IMR-90 (cell line): Measurements from ENCODE around the gene GATA3. TPM values are rescaled to one million over a fixed set of nuclear protein-coding genes. Genes with fewer than 3 reads are reported as not detected.

ENCODE experiments used
- ATAC-seq: fragments of 200-7000 bp; cut with Tn5 transposase; 2 replicates; pipeline ENCODE4 v1.9.1; 2020; ENCODE audit warnings: low read depth, mild to moderate bottlenecking, moderate library complexity
- BruUV-seq: library from RNA; stranded (reverse); fragments of 400-500 nt; replicated peaks from 2 replicates; lab custom pipeline; 2021; lab: Mats Ljungman, UMichigan
- CTCF ChIA-PET: fragments of 300-600 bp; formaldehyde crosslinking; extraction: SDS; loops from one replicate; lab custom pipeline; 2021; ENCODE audit warnings: antibody characterized with exemption; lab: Yijun Ruan, JAX
- POLR2A ChIA-PET: fragments of 300-600 bp; sonication (Branson Sonifier 250); formaldehyde crosslinking; loops from one replicate; lab custom pipeline; 2022; ENCODE audit warnings: antibody characterized with exemption; ENCODE audit not compliant: unreplicated experiment; lab: Charles Lee
- DNase-seq: peaks from one replicate; pipeline ENCODE4 v3.0.0; 2013
- H2AFZ ChIP-seq: replicated peaks from 2 replicates; pipeline ENCODE3; 2013; ENCODE audit warnings: low read length, mild to moderate bottlenecking; ENCODE audit not compliant: poor library complexity
- H2AK5ac ChIP-seq: 2 replicates; pipeline ENCODE4 v1.6.1; 2013; ENCODE audit warnings: low read depth, low read length, inconsistent platforms
- H2AK9ac ChIP-seq: replicated peaks from 2 replicates; pipeline ENCODE3; 2013; ENCODE audit warnings: mild to moderate bottlenecking, low read depth, low read length, moderate library complexity; ENCODE audit not compliant: poor library complexity
- H2BK120ac ChIP-seq: 2 replicates; pipeline ENCODE4 v1.6.1; 2013; ENCODE audit warnings: low read depth, low read length, inconsistent platforms
- H2BK15ac ChIP-seq: 3 replicates; pipeline ENCODE4 v1.6.1; 2013; ENCODE audit warnings: low read depth, low read length, inconsistent platforms
- H2BK20ac ChIP-seq: 2 replicates; pipeline ENCODE4 v1.6.1; 2013; ENCODE audit warnings: low read depth, mild to moderate bottlenecking, inconsistent platforms, low read length, moderate library complexity
- H2BK5ac ChIP-seq: 2 replicates; pipeline ENCODE4 v1.6.1; 2013; ENCODE audit warnings: mild to moderate bottlenecking, low read depth, low read length, inconsistent platforms; ENCODE audit not compliant: poor library complexity, severe bottlenecking
- H3K14ac ChIP-seq: replicated peaks from 2 replicates; pipeline ENCODE4 v1.6.1; 2013; ENCODE audit warnings: low read depth, low read length, inconsistent platforms
- H3K18ac ChIP-seq: 2 replicates; pipeline ENCODE4 v1.6.1; 2013; ENCODE audit warnings: low read depth, low read length, control low read depth
- H3K23ac ChIP-seq: 2 replicates; pipeline ENCODE4 v1.6.1; 2013; ENCODE audit warnings: low read depth, low read length, inconsistent platforms
- H3K27ac ChIP-seq: 2 replicates; pipeline ENCODE4 v1.5.1; 2013; ENCODE audit warnings: mild to moderate bottlenecking, control low read depth, low read length; ENCODE audit not compliant: insufficient read depth
- H3K27me3 ChIP-seq: 2 replicates; pipeline ENCODE4 v1.6.1; 2013; ENCODE audit warnings: low read length; ENCODE audit not compliant: control insufficient read depth, insufficient read depth
- H3K36me3 ChIP-seq: 2 replicates; pipeline ENCODE4 v1.6.1; 2013; ENCODE audit warnings: low read length, mixed read lengths; ENCODE audit not compliant: control insufficient read depth, insufficient read depth
- H3K4ac ChIP-seq: 2 replicates; pipeline ENCODE4 v1.6.1; 2013; ENCODE audit warnings: low read depth, low read length, inconsistent platforms
- H3K4me1 ChIP-seq: 2 replicates; pipeline ENCODE4 v1.6.1; 2013; ENCODE audit warnings: low read length, mixed read lengths; ENCODE audit not compliant: control insufficient read depth, insufficient read depth
- H3K4me2 ChIP-seq: 2 replicates; pipeline ENCODE4 v1.6.1; 2013; ENCODE audit warnings: low read depth, mild to moderate bottlenecking, control low read depth, low read length, moderate library complexity
- H3K4me3 ChIP-seq: 2 replicates; pipeline ENCODE4 v1.5.1; 2013; ENCODE audit warnings: low read depth, mild to moderate bottlenecking, control low read depth, low read length, moderate library complexity; ENCODE audit not compliant: insufficient read depth
- H3K56ac ChIP-seq: 2 replicates; pipeline ENCODE4 v1.6.1; 2013; ENCODE audit warnings: low read length, inconsistent platforms; ENCODE audit not compliant: insufficient read depth; ENCODE audit errors: extremely low read depth
- H3K79me1 ChIP-seq, 2 experiments: 2 replicates each; pipeline ENCODE4 v1.6.1; 2013; ENCODE audit warnings: low read length in 2 of 2, inconsistent platforms in 1 of 2, low read depth in 1 of 2
- H3K9ac ChIP-seq: 2 replicates; pipeline ENCODE4 v1.6.1; 2013; ENCODE audit warnings: low read depth, low read length, control low read depth
- H3K9me1 ChIP-seq: 2 replicates; pipeline ENCODE4 v1.6.1; 2013; ENCODE audit warnings: low read length, inconsistent platforms; ENCODE audit not compliant: insufficient read depth
- H3K9me3 ChIP-seq: 2 replicates; pipeline ENCODE4 v1.6.1; 2013; ENCODE audit warnings: low read length; ENCODE audit not compliant: control insufficient read depth, insufficient read depth
- H4K20me1 ChIP-seq: 2 replicates; pipeline ENCODE4 v1.6.1; 2013; ENCODE audit warnings: low read length, inconsistent platforms; ENCODE audit not compliant: insufficient read depth
- H4K5ac ChIP-seq: 2 replicates; pipeline ENCODE4 v1.6.1; 2013; ENCODE audit warnings: mild to moderate bottlenecking, low read depth, low read length, control low read depth
- H4K8ac ChIP-seq, 2 experiments: 2 replicates each; pipeline ENCODE4 v1.6.1; 2013; ENCODE audit warnings: low read depth in 2 of 2, low read length in 2 of 2, control low read depth in 1 of 2, inconsistent platforms in 1 of 2
- H4K91ac ChIP-seq: 2 replicates; pipeline ENCODE4 v1.6.1; 2013; ENCODE audit warnings: low read depth, low read length, inconsistent platforms; ENCODE audit not compliant: insufficient read depth
- BHLHE40 ChIP-seq: fragments of 150-350 bp; IDR thresholded peaks from 2 replicates; pipeline ENCODE4 v1.6.1; 2016; ENCODE audit warnings: mild to moderate bottlenecking, low read depth, low read length
- CEBPB ChIP-seq: IDR thresholded peaks from 2 replicates; pipeline ENCODE4 v1.6.1; 2012; ENCODE audit warnings: low read depth, low read length, improper control_type of control experiment
- CHD1 ChIP-seq: IDR thresholded peaks from 2 replicates; pipeline ENCODE4 v1.6.1; 2012; ENCODE audit warnings: low read depth, low read length, improper control_type of control experiment
- CTCF ChIP-seq: conservative IDR thresholded peaks from 2 replicates; pipeline ENCODE4 v1.5.1; 2012; ENCODE audit warnings: mild to moderate bottlenecking, low read depth, low read length, improper control_type of control experiment
- FOS ChIP-seq: fragments of 150-350 bp; IDR thresholded peaks from 2 replicates; pipeline ENCODE4 v1.6.1; 2016; ENCODE audit warnings: low read depth, low read length
- MAFK ChIP-seq: IDR thresholded peaks from 2 replicates; pipeline ENCODE4 v1.6.1; 2012; ENCODE audit warnings: low read depth, low read length, improper control_type of control experiment
- MAZ ChIP-seq: IDR thresholded peaks from 2 replicates; pipeline ENCODE4 v1.6.1; 2012; ENCODE audit warnings: low read depth, mild to moderate bottlenecking, low read length, improper control_type of control experiment, moderate library complexity, borderline replicate concordance
- MXI1 ChIP-seq: IDR thresholded peaks from 2 replicates; pipeline ENCODE4 v1.6.1; 2012; ENCODE audit warnings: low read depth, mild to moderate bottlenecking, low read length, moderate library complexity, borderline replicate concordance
- NFE2L2 ChIP-seq: fragments of 150-350 bp; IDR thresholded peaks from 2 replicates; pipeline ENCODE4 v1.6.1; 2016; ENCODE audit warnings: low read depth, mild to moderate bottlenecking, low read length
- POLR2A ChIP-seq: IDR thresholded peaks from 2 replicates; pipeline ENCODE4 v1.6.1; 2012; ENCODE audit warnings: mild to moderate bottlenecking, low read depth, low read length
- RAD21 ChIP-seq: IDR thresholded peaks from 2 replicates; pipeline ENCODE4 v1.6.1; 2012; ENCODE audit warnings: low read length, improper control_type of control experiment
- RCOR1 ChIP-seq: IDR thresholded peaks from 2 replicates; pipeline ENCODE4 v1.6.1; 2012; ENCODE audit warnings: mild to moderate bottlenecking, low read length, improper control_type of control experiment; ENCODE audit not compliant: insufficient replicate concordance
- SMC3 ChIP-seq: fragments of 150-350 bp; IDR thresholded peaks from 2 replicates; pipeline ENCODE4 v1.6.1; 2016; ENCODE audit warnings: low read depth, mild to moderate bottlenecking, antibody characterized with exemption, low read length, moderate library complexity
- USF2 ChIP-seq: fragments of 150-350 bp; IDR thresholded peaks from 2 replicates; pipeline ENCODE4 v1.6.1; 2017; ENCODE audit warnings: mild to moderate bottlenecking, antibody characterized with exemption, low read length, low read depth
- WGBS, 2 experiments: methylation state at CpG; one replicate each; pipeline versions ENCODE4 v1.1.5 to v1.1.7; 2013; ENCODE audit warnings: missing lambda C conversion rate in 2 of 2; ENCODE audit not compliant: insufficient read length in 1 of 2; ENCODE audit errors: extremely low coverage in 2 of 2; 5-methylcytosine and 5-hydroxymethylcytosine counted together
- dilution Hi-C: fragments of 300-500 bp; cut with HindIII; formaldehyde crosslinking; loops from one replicate; pipeline ENCODE4 v1.14.3; 2018; ENCODE audit warnings: low sequenced_read_pairs; ENCODE audit not compliant: unreplicated experiment
- in situ Hi-C: fragments of 300-500 bp; cut with MboI; formaldehyde crosslinking; loops from 3 replicates; pipeline ENCODE4 v1.14.3; 2019; ENCODE audit warnings: low sequenced_read_pairs, inconsistent platforms, mixed read lengths
- intact Hi-C: fragments of 100-400 bp; cut with micrococcal nuclease; formaldehyde crosslinking; loops from 2 replicates; pipeline ENCODE4 v1.10.0; 2022
- polyA plus RNA-seq, 3 experiments: library from polyadenylated mRNA; depleted of rRNA; stranded (reverse); fragments of >200 nt; gene quantifications; 2 replicates each; pipeline ENCODE4 v1.2.3, GENCODE V29; 2012; ENCODE audit warnings: low replicate concordance in 1 of 3
- total RNA-seq: library from RNA; depleted of rRNA; stranded (reverse); fragments of >200 nt; gene quantifications from 2 replicates; pipeline ENCODE4 v1.2.3, GENCODE V29; 2012

The GATA3 gene
- total and polyA plus RNA-seq, 2 of the 4 experiments (the other 2 are of a cell fraction), result 0.21 TPM; not detected in 1

GRCh38 chr10:8095959-8096358 lies 41.5 kb downstream of the GATA3 start:
- Histone ChIP-seq H4K8ac (no peak overlapping the region), H3K4me1 (no peaks in the 10 kb centered on the region), H3K18ac (no peak overlapping the region), H3K14ac (no peak overlapping the region), H3K4ac (no peak overlapping the region), H3K4me3 (no peak overlapping the region), H2BK20ac (no peak overlapping the region), H3K9me3 (no peaks in the 10 kb centered on the region), H3K27me3 (no peaks in the 10 kb centered on the region; the same call in 1 of the 2 replicates), H3K9ac (no peak overlapping the region), H2AK5ac (no peak overlapping the region), H2AK9ac (no peak overlapping the region), H4K5ac (no peak overlapping the region), H3K79me1 (no peaks in the 10 kb centered on the region), H3K23ac (no peak overlapping the region), H2BK120ac (no peak overlapping the region), H3K4me2 (no peak overlapping the region), H3K36me3 (no peaks in the 10 kb centered on the region), H3K56ac (no peak overlapping the region), H2AFZ (peak overlapping the region; percentile 32), H4K20me1 (no peaks in the 10 kb centered on the region), H4K91ac (no peak overlapping the region), H2BK15ac (no peak overlapping the region), H2BK5ac (no peak overlapping the region), H3K27ac (no peak overlapping the region), H3K9me1 (no peaks in the 10 kb centered on the region)
- DNase-seq, result no peak
- no peak for TF ChIP-seq RCOR1
- no peak for TF ChIP-seq POLR2A
- no peak for TF ChIP-seq SMC3
- TF ChIP-seq FOS, result no peak
- no peak for TF ChIP-seq NFE2L2
- no peak for TF ChIP-seq USF2
- no peak for TF ChIP-seq MXI1
- TF ChIP-seq CTCF, result no peak
- TF ChIP-seq CHD1, result no peak
- TF ChIP-seq BHLHE40, result no peak
- no peak for TF ChIP-seq RAD21
- no peak for TF ChIP-seq MAZ
- no peak for TF ChIP-seq CEBPB
- TF ChIP-seq MAFK, result no peak
- no peak for ATAC-seq
- CTCF ChIA-PET, result no interaction called here
- in situ Hi-C loops (no loop called here), intact Hi-C loops (no loop called here), dilution Hi-C loops (no loop called here)
- BruUV-seq, result no TSS peak
- 20% methylated on average over 6 of the region's 14 CpGs; no CpG with 5 or more reads in 1 of the 2 experiments for WGBS, 2 experiments
- POLR2A ChIA-PET, result no interaction called here
